Hypothalamus (tissue), 51 donors: ENCODE results near the gene PDE10A.
"Not testable (repeated sequence)": the region's sequence is repeated elsewhere in the genome, so short reads cannot be mapped to it uniquely, and the experiment has no call there.

Source experiments
- DNase-seq, 51 donors: peaks; one replicate each; lab custom pipeline; 2025; lab: John Stamatoyannopoulos, UW

The PDE10A gene

GRCh38 chr6:165486183-165487137, 176.6 kb downstream of the PDE10A start:
- no peak for DNase-seq

DNA sequence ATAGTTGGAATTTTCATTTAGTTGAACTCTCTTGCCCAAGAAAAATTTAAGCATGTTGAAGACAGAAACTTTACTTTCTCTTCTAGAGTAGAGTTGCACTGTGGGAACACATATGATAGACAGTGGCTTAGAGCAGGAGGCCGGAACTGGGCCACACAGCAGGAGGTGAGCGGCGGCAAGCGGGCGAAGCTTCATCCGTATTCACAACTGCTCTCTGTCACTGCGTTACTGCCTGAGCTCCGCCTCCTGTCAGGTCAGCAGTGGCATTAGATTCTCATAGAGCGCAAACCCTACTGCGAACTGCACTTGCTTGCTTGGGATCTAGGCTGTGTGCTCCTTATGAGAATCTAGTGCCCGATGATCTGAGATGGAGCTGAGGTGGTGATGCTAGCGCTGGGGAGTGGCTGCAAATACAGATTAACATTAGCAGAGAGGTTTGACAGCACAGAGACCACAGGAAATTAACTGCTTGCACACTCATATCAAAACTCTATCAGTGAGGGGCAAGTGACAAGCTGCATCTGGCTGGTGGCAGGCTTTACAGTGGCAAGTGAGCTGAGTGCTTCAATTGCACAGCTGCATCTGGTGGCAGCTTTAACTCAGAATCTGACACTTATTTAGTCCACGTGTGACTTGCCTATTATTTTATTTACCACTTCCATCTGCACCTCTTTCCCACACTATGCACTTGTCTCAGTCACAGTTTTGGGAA, 178.7 kb downstream of the PDE10A start:
- no peak for DNase-seq

- no peak for DNase-seq
Observed at GRCh38 chr6:165481921-165482320, 181.1 kb downstream of the PDE10A start.

GRCh38 chr6:165480916-165481315, 182.1 kb downstream of the PDE10A start:
- DNase-seq: no peak

GRCh38 chr6:165478581-165478980, 184.5 kb downstream of the PDE10A start:
- DNase-seq: no peak

- DNase-seq: no peak
Observed at GRCh38 chr6:165469483-165469882, 193.6 kb downstream of the PDE10A start.

DNA sequence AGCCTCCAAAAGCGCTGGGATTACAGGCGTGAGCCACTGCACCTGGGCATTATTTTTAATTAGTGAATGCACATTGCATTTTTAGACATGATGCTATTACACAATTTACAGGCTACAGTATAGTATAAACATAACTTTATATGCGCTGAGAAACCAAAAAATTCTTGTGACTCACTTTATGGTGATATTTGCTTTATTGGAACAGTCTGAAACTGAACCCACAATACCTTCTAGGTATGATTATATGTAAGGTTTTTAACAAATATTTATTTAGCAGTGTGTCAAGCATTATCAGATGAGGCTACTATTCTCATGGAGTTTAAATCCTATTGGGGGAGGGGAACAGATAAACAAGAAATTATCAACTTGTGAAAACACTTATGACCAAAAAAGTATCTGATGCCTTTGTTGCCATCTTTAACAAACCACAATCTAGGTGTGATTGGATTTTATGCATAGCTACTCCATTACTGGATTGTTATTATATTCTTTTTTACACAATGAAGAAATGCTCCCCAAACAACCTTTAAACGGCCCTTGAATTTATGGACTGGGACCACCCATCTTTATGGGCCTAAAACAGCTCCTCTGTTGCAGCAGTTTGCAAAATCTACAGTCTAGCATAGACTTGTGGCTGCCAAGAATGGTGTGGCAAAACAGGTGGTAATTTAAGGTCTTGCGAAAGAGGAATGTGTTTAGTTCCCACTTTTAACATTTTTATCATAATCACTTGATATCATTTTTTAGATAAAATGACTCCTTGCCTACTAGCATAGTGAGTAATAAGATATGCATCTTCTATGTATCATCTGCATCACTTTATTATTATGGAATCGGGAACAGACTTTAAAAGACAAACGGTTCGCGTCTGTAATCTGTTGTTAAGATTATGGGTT, 194.5 kb downstream of the PDE10A start:
- no peak for DNase-seq

- not testable (repeated sequence) for DNase-seq
Observed at GRCh38 chr6:165463499-165463898, 199.5 kb downstream of the PDE10A start.

DNA sequence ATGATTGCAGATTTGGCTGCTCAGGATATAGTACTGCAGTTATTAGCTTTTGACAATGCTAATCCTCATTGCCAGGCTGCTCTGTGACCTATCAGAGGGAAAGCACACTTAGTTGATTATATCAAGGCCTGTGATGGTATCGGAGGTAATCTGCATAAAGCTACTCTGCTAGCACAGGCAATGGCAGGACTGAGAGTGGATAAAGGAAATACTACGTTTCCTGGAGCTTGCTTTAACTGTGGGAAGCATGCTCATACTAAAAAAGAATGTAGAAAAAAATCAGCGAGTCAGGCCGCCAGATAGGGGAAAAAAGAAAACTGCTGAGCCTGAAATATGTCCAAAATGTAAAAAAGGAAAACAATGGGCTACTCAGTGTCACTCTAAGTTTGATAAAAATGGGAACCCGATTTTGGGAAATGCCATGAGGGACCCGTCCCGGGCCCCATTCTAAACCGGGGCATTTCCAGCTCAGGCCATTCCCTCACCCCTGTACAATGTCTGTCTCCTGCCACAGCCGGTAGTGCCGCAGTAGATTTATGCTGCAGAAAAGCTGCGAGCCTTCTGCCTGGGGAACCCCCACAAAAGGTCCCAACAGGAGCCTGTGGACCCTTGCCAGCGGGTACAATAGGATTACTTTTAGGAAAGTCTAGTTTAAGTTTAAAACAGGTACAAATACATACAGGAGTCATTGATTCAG, 203.3 kb downstream of the PDE10A start:
- DNase-seq: peak in 1 of 51 donors; percentile 5

- DNase-seq: no peak
Observed at GRCh38 chr6:165458134-165458533, 204.9 kb downstream of the PDE10A start.

- no peak for DNase-seq
Observed at GRCh38 chr6:165456286-165456685, 206.8 kb downstream of the PDE10A start.

- DNase-seq: no peak
Observed at GRCh38 chr6:165455488-165455887, 207.6 kb downstream of the PDE10A start.

- no peak for DNase-seq
Observed at GRCh38 chr6:165453395-165453794, 209.6 kb downstream of the PDE10A start.

- no peak for DNase-seq
Observed at GRCh38 chr6:165451838-165452237, 211.2 kb downstream of the PDE10A start.

DNA sequence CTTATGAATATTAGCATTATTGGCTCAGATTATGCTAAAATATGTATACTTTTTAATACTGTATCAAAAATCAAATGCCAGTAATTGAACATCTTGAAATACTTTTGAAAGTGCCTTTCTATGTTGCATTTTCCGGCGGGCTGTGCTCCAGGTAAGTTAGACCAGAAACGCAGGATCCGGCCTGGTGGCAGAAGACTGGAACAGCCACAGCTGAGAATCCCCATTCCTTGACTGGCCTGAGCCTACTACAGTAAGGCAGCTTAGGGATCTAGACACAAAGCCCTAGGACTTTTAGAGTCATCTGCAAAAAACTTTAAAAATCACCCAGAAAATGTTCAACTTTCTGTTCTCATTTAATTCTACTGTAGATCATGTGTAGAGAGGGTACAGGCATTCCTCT, 214.8 kb downstream of the PDE10A start:
- DNase-seq: no peak

DNA sequence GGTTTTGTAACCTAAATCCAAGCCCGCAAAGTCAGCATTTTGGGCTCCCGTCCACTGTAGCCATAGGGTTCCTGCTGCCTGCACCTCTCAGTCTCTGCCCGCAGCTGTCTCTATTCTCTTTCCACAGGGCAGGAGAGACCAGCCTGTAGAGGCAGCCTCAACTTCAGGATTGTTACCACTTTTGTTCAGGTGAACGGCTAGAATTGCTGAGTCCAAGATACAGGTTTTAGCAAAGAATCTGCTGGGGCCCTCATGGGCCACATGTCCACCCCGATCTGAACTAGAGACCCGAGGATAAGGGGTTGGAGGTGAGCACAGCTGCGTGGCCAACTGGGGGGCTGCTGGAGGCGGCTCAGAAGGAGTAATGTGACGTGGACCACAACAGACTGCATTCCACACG, 215.9 kb downstream of the PDE10A start:
- no peak for DNase-seq

DNA sequence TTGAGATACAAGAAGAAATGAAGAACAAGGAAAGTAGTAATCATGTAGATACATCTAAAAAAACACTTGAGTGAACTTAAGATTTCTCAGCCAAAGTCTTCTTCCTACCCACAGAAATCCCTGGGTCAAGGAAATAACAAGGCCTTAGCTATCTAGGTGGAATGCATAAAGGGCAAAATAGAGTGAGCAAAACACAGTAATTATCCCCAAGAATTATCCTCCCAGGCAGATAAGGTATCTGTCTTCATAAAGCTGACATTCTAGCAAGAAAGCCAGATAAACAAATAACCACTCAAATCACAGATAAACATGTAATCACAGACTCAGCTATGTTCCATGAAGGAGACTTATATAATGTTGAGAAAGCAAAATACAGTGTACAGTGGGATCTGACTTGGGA, 216.7 kb downstream of the PDE10A start:
- DNase-seq: no peak

DNA sequence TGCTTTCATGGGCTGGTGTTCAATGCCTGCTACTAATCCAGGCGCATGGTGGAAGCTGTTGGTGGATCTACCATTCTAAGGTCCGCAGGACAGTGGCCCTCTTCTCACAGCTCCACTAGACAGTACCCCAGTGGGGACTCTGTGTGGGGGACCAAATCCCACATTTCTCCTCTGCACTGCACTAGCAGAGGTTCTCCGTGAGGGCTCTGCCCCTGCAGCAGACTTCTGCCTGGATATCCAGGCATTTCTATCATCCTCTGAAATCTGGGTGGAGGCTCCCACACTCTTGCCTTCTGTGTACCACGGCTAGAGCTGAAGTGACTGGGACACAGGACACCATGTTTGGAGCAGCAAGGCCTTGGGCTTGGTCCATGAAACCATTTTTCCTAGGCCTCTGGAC, 219.6 kb downstream of the PDE10A start:
- no peak for DNase-seq

- no peak for DNase-seq
Observed at GRCh38 chr6:165441181-165441580, 221.9 kb downstream of the PDE10A start.

- DNase-seq: no peak
Observed at GRCh38 chr6:165439928-165440554, 223.0 kb downstream of the PDE10A start.
